Astrocyte (in vitro differentiated cells and primary cell): ENCODE measurements around the gene RAX2.

Experiments used
- CTCF ChIP-seq: IDR thresholded peaks from 2 replicates; pipeline ENCODE4 v1.5.1; 2011; ENCODE audit warnings: low read depth, mild to moderate bottlenecking, inconsistent platforms, low read length, moderate library complexity; ENCODE audit not compliant: insufficient read depth
- EZH2 ChIP-seq: IDR thresholded peaks from 2 replicates; pipeline ENCODE4 v1.6.1; 2012; ENCODE audit warnings: mild to moderate bottlenecking, low read length, inconsistent platforms; ENCODE audit not compliant: insufficient read depth

GRCh38 chr19:3775374-3775711 is 3.3 kb upstream of the RAX2 start:
- no peak for TF ChIP-seq CTCF
- no peak for TF ChIP-seq EZH2
